ENCODE measurements around the gene BCL2L1.

- TF ChIP-seq, protein P1, sequence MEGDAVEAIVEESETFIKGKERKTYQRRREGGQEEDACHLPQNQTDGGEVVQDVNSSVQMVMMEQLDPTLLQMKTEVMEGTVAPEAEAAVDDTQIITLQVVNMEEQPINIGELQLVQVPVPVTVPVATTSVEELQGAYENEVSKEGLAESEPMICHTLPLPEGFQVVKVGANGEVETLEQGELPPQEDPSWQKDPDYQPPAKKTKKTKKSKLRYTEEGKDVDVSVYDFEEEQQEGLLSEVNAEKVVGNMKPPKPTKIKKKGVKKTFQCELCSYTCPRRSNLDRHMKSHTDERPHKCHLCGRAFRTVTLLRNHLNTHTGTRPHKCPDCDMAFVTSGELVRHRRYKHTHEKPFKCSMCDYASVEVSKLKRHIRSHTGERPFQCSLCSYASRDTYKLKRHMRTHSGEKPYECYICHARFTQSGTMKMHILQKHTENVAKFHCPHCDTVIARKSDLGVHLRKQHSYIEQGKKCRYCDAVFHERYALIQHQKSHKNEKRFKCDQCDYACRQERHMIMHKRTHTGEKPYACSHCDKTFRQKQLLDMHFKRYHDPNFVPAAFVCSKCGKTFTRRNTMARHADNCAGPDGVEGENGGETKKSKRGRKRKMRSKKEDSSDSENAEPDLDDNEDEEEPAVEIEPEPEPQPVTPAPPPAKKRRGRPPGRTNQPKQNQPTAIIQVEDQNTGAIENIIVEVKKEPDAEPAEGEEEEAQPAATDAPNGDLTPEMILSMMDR (IDR thresholded peaks at IDR 0.05): no peak
- TF ChIP-seq POLR2A (IDR thresholded peaks at IDR 0.05) (no peak), POLR2AphosphoS5 (IDR thresholded peaks at IDR 0.05) (no peak), EP300 (IDR thresholded peaks at IDR 0.05) (no peak)
Measured at GRCh38 chr20:31758521-31758920, 35.9 kb upstream of the BCL2L1 start.

All from upper lobe of left lung (tissue), 4 donors.